KMS-11 (cell line): ENCODE results near the gene SLC4A1AP.

ENCODE experiments used
- H2AFZ ChIP-seq: fragments of 200-600 bp; sonication (generic); 2 replicates; pipeline ENCODE4 v1.6.1; 2016; ENCODE audit warnings: antibody characterized with exemption, mixed run types, low read depth
- H3K27ac ChIP-seq: fragments of 200-600 bp; sonication (generic); 2 replicates; pipeline ENCODE4 v1.6.1; 2016; ENCODE audit warnings: mild to moderate bottlenecking, mixed run types
- H3K27me3 ChIP-seq: fragments of 200-600 bp; sonication (generic); 2 replicates; pipeline ENCODE4 v1.6.1; 2017; ENCODE audit warnings: mild to moderate bottlenecking, low read depth, mixed run types, moderate library complexity; ENCODE audit not compliant: insufficient read depth
- H3K36me3 ChIP-seq: fragments of 200-600 bp; sonication (generic); 2 replicates; pipeline ENCODE4 v1.6.1; 2017; ENCODE audit warnings: mild to moderate bottlenecking, mixed run types; ENCODE audit not compliant: insufficient read depth
- H3K4me1 ChIP-seq: fragments of 200-600 bp; sonication (generic); 2 replicates; pipeline ENCODE4 v1.6.1; 2016; ENCODE audit warnings: mild to moderate bottlenecking, low read depth, mixed run types; ENCODE audit not compliant: poor library complexity, severe bottlenecking
- H3K4me2 ChIP-seq: fragments of 200-600 bp; sonication (generic); 2 replicates; pipeline ENCODE4 v1.7.0; 2016; ENCODE audit warnings: mild to moderate bottlenecking, mixed run types
- H3K4me3 ChIP-seq: fragments of 200-600 bp; sonication (generic); IDR thresholded peaks from 2 replicates; pipeline ENCODE4 v1.6.1; 2017; ENCODE audit warnings: low read depth, low read length, mixed read lengths; ENCODE audit not compliant: insufficient read depth
- H3K79me2 ChIP-seq: fragments of 200-600 bp; sonication (generic); 2 replicates; pipeline ENCODE4 v1.6.1; 2016; ENCODE audit warnings: low read depth, mixed run types; ENCODE audit not compliant: insufficient read depth
- H3K9ac ChIP-seq: fragments of 200-600 bp; sonication (generic); 2 replicates; pipeline ENCODE4 v1.6.1; 2016; ENCODE audit warnings: mild to moderate bottlenecking, mixed run types
- H4K20me1 ChIP-seq: fragments of 200-600 bp; sonication (generic); 2 replicates; pipeline ENCODE4 v1.6.1; 2016; ENCODE audit warnings: mild to moderate bottlenecking, mixed run types; ENCODE audit not compliant: insufficient read depth
- CTCF ChIP-seq: fragments of 200-600 bp; sonication (generic); conservative IDR thresholded peaks from 2 replicates; pipeline ENCODE4 v1.6.1; 2017; ENCODE audit warnings: low read depth, mild to moderate bottlenecking, antibody characterized with exemption, low read length, moderate library complexity, mixed read lengths

SLC4A1AP gene

GRCh38 chr2:27664154-27664574 lies 475 bp downstream of the SLC4A1AP start:
- Histone ChIP-seq H3K36me3 (no peaks in the 10 kb centered on the region), H4K20me1 (no peaks in the 10 kb centered on the region), H3K27me3 (no peaks in the 10 kb centered on the region), H2AFZ (peak overlapping the region; percentile 89), H3K4me2 (peak overlapping the region; percentile 97), H3K4me1 (peaks cover 26% of the 10 kb centered on the region), H3K27ac (peak overlapping the region; percentile 53; the same call in 1 of the 2 replicates), H3K79me2 (peaks cover 35% of the 10 kb centered on the region), H3K9ac (peak overlapping the region; percentile 43), H3K4me3 (no peak overlapping the region)
- no peak for TF ChIP-seq CTCF

- H4K20me1 ChIP-seq, result no peaks in the 10 kb centered on the region
- no peak for TF ChIP-seq CTCF
- H3K9ac ChIP-seq, result peak overlapping the region; percentile 43; the same call in 1 of the 2 replicates
- no peak overlapping the region for H3K4me3 ChIP-seq
- peak overlapping the region; percentile 89; the same call in 1 of the 2 replicates for H2AFZ ChIP-seq
- H3K79me2 ChIP-seq, result peaks cover 35% of the 10 kb centered on the region
- H3K36me3 ChIP-seq, result no peaks in the 10 kb centered on the region
- H3K4me2 ChIP-seq, result peak overlapping the region; percentile 97
- peaks cover 26% of the 10 kb centered on the region for H3K4me1 ChIP-seq
- no peak overlapping the region for H3K27ac ChIP-seq
- no peaks in the 10 kb centered on the region for H3K27me3 ChIP-seq
Measured at GRCh38 chr2:27664622-27665363, 1.1 kb downstream of the SLC4A1AP start.

- Histone ChIP-seq H3K9ac (no peak overlapping the region), H3K36me3 (no peaks in the 10 kb centered on the region), H3K4me2 (no peak overlapping the region), H3K27ac (no peak overlapping the region), H3K27me3 (no peaks in the 10 kb centered on the region), H3K4me1 (peaks cover 20% of the 10 kb centered on the region), H2AFZ (no peak overlapping the region), H3K79me2 (peaks cover 25% of the 10 kb centered on the region), H3K4me3 (no peak overlapping the region), H4K20me1 (no peaks in the 10 kb centered on the region)
- TF ChIP-seq CTCF, result no peak
Measured at GRCh38 chr2:27667446-27667845, 3.8 kb downstream of the SLC4A1AP start.

GRCh38 chr2:27671235-27671634 lies 7.5 kb downstream of the SLC4A1AP start:
- no peak for TF ChIP-seq CTCF
- H3K9ac ChIP-seq, result no peak overlapping the region
- no peaks in the 10 kb centered on the region for H4K20me1 ChIP-seq
- no peaks in the 10 kb centered on the region for H3K27me3 ChIP-seq
- no peaks in the 10 kb centered on the region for H3K79me2 ChIP-seq
- H3K27ac ChIP-seq, result no peak overlapping the region
- H2AFZ ChIP-seq, result no peak overlapping the region
- no peaks in the 10 kb centered on the region for H3K4me1 ChIP-seq
- H3K36me3 ChIP-seq, result no peaks in the 10 kb centered on the region
- no peak overlapping the region for H3K4me2 ChIP-seq
- H3K4me3 ChIP-seq, result no peak overlapping the region
